IPS-20b (cell line): Measurements from ENCODE around the gene EAF2.

Experiments
- H3K27ac ChIP-seq: one replicate; pipeline ENCODE4 v1.5.1; 2013; ENCODE audit warnings: low read length
- H3K27me3 ChIP-seq: 2 replicates; pipeline ENCODE4 v1.6.1; 2013; ENCODE audit warnings: mild to moderate bottlenecking, low read length, inconsistent platforms; ENCODE audit not compliant: insufficient read depth
- H3K36me3 ChIP-seq: 2 replicates; pipeline ENCODE4 v1.6.1; 2013; ENCODE audit warnings: low read depth, mild to moderate bottlenecking, inconsistent platforms, low read length, moderate library complexity; ENCODE audit not compliant: insufficient read depth
- H3K4me1 ChIP-seq: 2 replicates; pipeline ENCODE4 v1.6.1; 2013; ENCODE audit warnings: mild to moderate bottlenecking, control low read depth, inconsistent platforms, low read length, moderate library complexity; ENCODE audit not compliant: insufficient read depth
- H3K4me3 ChIP-seq: 2 replicates; pipeline ENCODE4 v1.5.1; 2013; ENCODE audit warnings: mild to moderate bottlenecking, low read length, inconsistent platforms
- H3K9ac ChIP-seq: 2 replicates; pipeline ENCODE4 v1.6.1; 2013; ENCODE audit warnings: low read depth, mild to moderate bottlenecking, inconsistent platforms, low read length, moderate library complexity
- H3K9me3 ChIP-seq: 2 replicates; pipeline ENCODE4 v1.6.1; 2013; ENCODE audit warnings: mild to moderate bottlenecking, low read depth, low read length, inconsistent platforms; ENCODE audit not compliant: insufficient read depth

The EAF2 gene

DNA sequence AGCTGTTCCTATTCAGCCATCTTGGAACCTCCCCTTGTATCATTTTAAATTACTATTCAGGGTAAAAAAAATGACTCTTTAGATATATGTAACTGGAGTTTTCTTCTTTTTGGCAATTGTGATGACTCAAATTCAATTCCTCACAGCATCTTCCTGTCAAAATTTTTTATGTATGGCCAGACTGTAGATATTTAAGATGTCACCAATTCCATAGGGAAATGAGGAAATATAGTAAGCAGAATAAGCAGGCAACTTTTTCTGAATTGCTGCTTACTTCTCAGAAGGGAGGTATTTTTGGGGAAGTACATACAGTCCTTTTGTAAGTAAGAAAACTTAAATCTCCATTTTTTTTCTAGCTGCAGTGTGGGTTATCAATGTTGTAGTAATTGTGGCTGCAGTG is 28.8 kb downstream of the EAF2 start:
- Histone ChIP-seq H3K9ac (no peak overlapping the region), H3K27ac (no peak overlapping the region), H3K4me1 (no peaks in the 10 kb centered on the region), H3K9me3 (peaks cover 22% of the 10 kb centered on the region), H3K36me3 (peaks cover 10% of the 10 kb centered on the region), H3K27me3 (no peaks in the 10 kb centered on the region), H3K4me3 (no peak overlapping the region)

DNA sequence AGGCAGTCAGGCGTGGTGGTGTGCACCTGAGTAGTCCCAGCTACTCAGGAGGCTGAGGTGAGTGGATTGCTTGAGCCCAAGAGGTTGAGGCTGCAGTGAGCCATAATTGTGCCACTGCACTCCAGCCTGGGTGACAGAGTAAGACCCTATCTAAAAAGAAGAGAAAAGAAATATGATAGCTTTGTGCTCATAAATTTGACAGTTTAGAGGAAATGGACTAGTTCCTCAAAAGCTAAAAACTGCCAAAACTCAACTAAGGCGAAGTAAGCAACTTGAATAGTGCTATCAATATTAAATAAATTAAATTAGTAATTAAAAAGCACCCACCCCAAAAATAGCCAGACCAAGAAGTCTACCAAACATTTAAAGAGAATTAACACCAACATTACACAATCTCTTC is 34.7 kb downstream of the EAF2 start:
- Histone ChIP-seq H3K36me3 (no peaks in the 10 kb centered on the region), H3K4me1 (no peaks in the 10 kb centered on the region), H3K27ac (no peak overlapping the region), H3K9ac (no peak overlapping the region), H3K9me3 (no peaks in the 10 kb centered on the region), H3K4me3 (no peak overlapping the region), H3K27me3 (no peaks in the 10 kb centered on the region)

DNA sequence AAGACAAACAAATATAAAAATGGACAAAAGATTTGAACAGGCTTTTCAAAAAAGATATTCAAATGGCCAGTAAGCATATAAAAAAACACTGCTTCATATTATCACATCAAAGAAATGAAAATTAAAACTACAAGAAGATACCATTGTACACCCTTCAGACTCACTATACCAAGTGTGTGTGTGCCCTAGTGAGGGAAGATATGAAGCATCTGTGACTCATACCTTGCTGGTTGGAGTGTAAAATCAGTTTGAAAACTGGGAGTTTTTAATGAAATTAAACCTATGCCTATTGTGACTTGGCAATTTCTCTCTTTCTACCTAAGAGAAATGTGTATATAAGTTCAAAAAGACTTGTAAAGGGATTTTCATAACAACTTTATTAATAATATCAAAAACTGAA is 35.7 kb downstream of the EAF2 start:
- Histone ChIP-seq H3K36me3 (no peaks in the 10 kb centered on the region), H3K4me1 (no peaks in the 10 kb centered on the region), H3K27ac (no peak overlapping the region), H3K4me3 (no peak overlapping the region), H3K9me3 (no peaks in the 10 kb centered on the region), H3K9ac (no peak overlapping the region), H3K27me3 (no peaks in the 10 kb centered on the region)

DNA sequence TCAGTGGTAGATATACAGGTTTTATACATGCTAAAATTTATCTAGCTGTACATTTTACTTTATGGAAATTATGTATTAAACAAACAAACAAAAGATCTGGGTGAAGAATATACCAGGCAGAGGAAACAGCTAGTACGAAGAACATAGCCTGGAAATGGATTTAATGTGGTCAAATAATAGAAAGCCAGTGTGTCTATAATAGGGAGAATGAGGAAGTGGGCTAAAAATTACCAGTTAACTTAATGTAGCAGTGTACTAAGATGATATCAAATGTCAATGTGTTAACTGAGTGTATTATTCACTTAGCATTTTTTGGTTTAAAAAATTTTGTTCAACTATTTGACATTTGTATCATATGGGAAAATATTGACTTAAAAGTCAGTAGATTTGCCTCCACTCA is 36.4 kb downstream of the EAF2 start:
- H3K9ac ChIP-seq = no peak overlapping the region
- H3K36me3 ChIP-seq = no peaks in the 10 kb centered on the region
- no peak overlapping the region for H3K4me3 ChIP-seq
- no peaks in the 10 kb centered on the region for H3K4me1 ChIP-seq
- no peak overlapping the region for H3K27ac ChIP-seq
- H3K27me3 ChIP-seq = no peaks in the 10 kb centered on the region
- H3K9me3 ChIP-seq = no peaks in the 10 kb centered on the region

DNA sequence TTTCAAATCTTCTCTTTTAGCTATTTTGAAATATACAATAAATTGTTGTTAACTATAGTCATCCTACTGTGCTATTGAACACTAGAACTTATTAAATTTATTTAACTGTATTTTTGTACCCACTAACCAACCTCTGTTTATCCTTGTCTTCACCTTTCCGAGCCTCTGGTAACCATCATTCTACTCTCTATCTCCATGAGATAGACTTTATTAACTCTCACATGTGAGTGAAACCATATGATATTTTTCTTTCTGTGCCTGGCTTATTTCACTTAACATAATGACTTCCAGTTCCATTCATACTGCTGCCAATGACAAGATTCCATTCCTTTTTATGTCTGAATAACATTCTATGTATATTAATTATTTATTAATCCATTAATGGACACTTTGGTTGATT is 43.4 kb downstream of the EAF2 start:
- Histone ChIP-seq H3K9me3 (no peaks in the 10 kb centered on the region), H3K4me3 (no peak overlapping the region), H3K27ac (no peak overlapping the region), H3K27me3 (no peaks in the 10 kb centered on the region), H3K9ac (no peak overlapping the region), H3K4me1 (peaks cover 2% of the 10 kb centered on the region; the same call in 1 of the 2 replicates), H3K36me3 (no peaks in the 10 kb centered on the region)

DNA sequence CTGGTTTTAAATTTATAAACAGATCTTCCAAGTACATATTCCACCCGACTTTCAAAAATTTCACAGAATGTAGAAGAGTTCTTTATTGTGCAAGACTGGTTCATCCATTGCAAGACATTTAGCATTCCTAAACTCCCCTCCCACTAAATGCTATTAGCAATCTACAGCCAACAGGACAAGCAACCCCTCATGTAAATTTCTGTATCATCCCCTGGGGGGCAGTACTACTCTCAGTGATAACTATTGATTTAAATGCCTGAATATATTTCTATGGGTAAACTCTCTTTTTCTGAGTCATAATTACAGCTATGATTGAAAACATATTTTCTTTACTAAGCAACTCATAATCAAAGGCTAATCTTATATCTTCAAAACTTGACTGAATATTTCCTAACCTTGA is 48.5 kb downstream of the EAF2 start:
- no peaks in the 10 kb centered on the region for H3K9me3 ChIP-seq
- H3K36me3 ChIP-seq = no peaks in the 10 kb centered on the region
- no peak overlapping the region for H3K27ac ChIP-seq
- peaks cover 2% of the 10 kb centered on the region; the same call in 1 of the 2 replicates for H3K4me1 ChIP-seq
- no peaks in the 10 kb centered on the region for H3K27me3 ChIP-seq
- H3K4me3 ChIP-seq = no peak overlapping the region
- H3K9ac ChIP-seq = no peak overlapping the region

DNA sequence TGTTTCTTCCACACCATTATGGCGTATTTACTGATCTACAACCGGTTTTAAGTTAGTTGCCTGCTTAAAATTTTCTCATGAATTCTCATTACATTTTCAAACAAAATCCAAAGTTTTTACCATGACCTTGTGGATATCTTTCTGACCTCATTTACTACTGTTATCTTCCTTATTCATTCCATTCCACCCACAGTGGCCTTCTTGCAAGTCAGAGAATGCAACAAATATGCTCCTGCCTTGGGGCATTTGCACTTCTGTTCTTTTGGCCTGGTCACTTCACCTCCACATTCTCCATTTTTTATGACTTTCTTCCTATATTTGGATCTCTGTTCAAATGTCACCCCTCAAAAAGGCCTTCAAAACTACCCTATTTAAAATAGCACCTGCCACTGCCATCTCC is 50.4 kb downstream of the EAF2 start:
- H3K4me3 ChIP-seq = no peak overlapping the region
- no peak overlapping the region for H3K9ac ChIP-seq
- H3K4me1 ChIP-seq = no peaks in the 10 kb centered on the region
- no peaks in the 10 kb centered on the region for H3K9me3 ChIP-seq
- H3K27me3 ChIP-seq = no peaks in the 10 kb centered on the region
- no peaks in the 10 kb centered on the region for H3K36me3 ChIP-seq
- H3K27ac ChIP-seq = no peak overlapping the region

DNA sequence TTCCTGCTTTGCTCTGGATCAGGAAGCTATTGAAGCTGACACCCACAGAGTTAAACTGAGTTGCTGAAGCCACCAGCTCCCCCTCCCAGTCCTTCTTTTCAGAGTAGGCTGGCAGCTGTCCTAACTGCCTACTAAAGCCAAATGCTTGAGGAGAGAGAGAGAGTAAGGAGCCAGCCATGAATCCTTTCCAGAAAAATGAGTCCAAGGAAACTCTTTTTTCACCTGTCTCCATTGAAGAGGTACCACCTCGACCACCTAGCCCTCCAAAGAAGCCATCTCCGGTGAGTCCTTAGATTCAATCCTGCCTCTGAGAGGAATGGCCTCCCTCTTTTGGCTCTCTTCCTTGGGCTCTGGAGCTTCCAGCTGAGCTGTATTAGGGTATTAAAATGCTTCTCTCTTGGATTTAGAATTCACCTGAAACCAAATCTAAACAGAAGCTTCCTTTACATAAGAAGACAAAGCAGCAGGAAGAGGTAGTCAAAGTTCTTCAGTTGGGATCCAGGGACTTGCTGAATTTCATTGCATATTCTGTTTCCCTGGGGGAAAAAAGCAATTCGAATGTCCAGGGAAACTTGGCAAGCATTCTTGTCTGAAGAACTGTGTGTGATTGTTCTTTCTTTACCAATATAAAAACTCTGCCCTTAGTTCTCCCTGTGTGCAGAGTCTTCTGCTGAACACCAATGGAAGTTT is 59.4 kb downstream of the EAF2 start, which contains the start of gene SLC15A2:
Gene SLC15A2, plus strand, starts transcription at position 101 of the 690 bp plus-strand sequence. Its CDS starts 76 bp downstream, at position 177.
- peak within 1 kb of the TSS; percentile 68; the same call in 1 of the 2 replicates for H3K9ac ChIP-seq
- H3K4me1 ChIP-seq = peaks cover 32% of the 10 kb centered on the region
- no peaks in the 10 kb centered on the region for H3K9me3 ChIP-seq
- peak within 1 kb of the TSS; percentile 94 for H3K27ac ChIP-seq
- H3K36me3 ChIP-seq = no peaks in the 10 kb centered on the region
- peak within 1 kb of the TSS; percentile 66 for H3K4me3 ChIP-seq
- no peaks in the 10 kb centered on the region for H3K27me3 ChIP-seq

DNA sequence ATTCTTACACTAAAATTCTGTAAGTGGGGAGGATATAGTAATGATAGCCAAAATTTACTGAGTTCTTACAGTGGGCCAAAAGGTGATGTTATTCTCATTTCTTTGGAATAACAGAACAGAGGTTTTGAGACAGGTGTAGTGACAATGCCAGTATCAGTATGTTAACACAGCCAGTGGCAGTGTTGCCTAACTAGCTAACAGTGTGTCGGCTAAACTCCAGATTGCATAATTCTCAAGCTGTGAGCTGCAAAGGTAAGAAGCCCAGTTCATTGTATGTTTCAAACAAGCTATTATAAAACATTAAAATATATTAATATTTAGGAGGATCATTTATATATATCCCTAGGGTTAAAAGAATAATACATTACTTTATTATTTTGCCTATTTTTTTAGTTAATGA is 60.1 kb downstream of the EAF2 start:
- Histone ChIP-seq H3K9me3 (no peaks in the 10 kb centered on the region), H3K27me3 (no peaks in the 10 kb centered on the region), H3K9ac (peak overlapping the region; percentile 68; the same call in 1 of the 2 replicates), H3K4me1 (peaks cover 32% of the 10 kb centered on the region), H3K4me3 (peak overlapping the region; percentile 66), H3K27ac (peak overlapping the region; percentile 94), H3K36me3 (no peaks in the 10 kb centered on the region)

DNA sequence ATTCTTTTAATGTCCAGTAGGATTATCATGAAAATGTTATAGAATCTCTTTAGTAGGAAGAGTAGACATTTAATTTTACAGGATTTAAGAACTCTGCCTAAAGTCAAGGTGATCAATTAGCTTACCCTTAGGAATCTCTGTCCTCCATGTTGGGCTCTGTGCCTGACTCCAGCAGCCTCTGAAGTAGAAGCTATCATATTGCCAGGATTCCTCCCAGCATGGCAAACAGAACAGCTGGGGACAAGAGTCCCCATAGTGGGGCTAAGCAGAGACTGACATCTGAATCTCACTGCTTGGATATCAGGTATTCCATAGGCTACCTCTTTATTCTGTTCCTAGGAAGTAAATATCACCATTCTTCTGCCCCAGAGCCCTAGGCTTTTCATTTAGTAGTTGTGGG is 60.7 kb downstream of the EAF2 start:
- Histone ChIP-seq H3K27me3 (no peaks in the 10 kb centered on the region), H3K4me3 (peak overlapping the region; percentile 20; the same call in 1 of the 2 replicates), H3K36me3 (no peaks in the 10 kb centered on the region), H3K9me3 (no peaks in the 10 kb centered on the region), H3K9ac (peak overlapping the region; percentile 20; the same call in 1 of the 2 replicates), H3K27ac (no peak overlapping the region), H3K4me1 (peaks cover 32% of the 10 kb centered on the region)

DNA sequence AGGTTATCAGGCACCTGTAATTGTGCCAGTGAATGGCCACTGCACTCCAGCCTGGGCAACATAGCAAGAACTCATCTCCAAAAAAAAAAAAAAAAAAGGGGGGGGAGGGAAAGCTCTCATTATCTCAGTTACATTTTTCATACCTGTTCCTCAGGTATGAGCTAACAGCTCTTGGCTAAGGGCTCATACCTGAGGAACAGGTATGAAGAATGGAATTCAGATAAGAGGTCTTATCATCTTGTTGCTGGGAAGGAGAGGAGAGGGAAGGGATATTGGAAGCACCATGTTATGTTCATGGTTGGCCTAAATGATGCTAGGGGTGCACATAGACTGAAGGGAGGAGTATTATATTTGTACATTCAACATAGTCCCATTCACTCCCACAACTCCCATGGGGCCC is 61.8 kb downstream of the EAF2 start:
- H3K9me3 ChIP-seq = no peaks in the 10 kb centered on the region
- H3K27ac ChIP-seq = no peak overlapping the region
- H3K4me1 ChIP-seq = peaks cover 29% of the 10 kb centered on the region
- H3K9ac ChIP-seq = no peak overlapping the region
- no peaks in the 10 kb centered on the region for H3K27me3 ChIP-seq
- no peak overlapping the region for H3K4me3 ChIP-seq
- H3K36me3 ChIP-seq = no peaks in the 10 kb centered on the region

DNA sequence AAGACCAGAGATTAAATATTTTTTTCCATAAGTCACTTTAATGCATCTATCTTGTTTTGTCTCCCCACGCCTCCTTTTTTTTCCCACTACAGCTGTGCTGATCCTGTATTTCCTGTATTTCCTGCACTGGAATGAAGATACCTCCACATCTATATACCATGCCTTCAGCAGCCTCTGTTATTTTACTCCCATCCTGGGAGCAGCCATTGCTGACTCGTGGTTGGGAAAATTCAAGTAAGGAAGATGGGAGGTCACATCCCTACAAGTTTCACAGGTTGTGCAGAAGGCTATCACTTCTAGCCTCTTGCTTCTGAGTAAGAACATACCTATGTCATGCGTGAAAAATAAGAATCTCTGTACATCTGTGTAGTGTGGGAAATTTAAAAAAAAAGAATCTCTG is 62.3 kb downstream of the EAF2 start:
- Histone ChIP-seq H3K36me3 (no peaks in the 10 kb centered on the region), H3K27me3 (no peaks in the 10 kb centered on the region), H3K27ac (no peak overlapping the region), H3K4me1 (peaks cover 25% of the 10 kb centered on the region), H3K4me3 (no peak overlapping the region), H3K9me3 (no peaks in the 10 kb centered on the region), H3K9ac (no peak overlapping the region)
